Ovary (tissue), 9 donors: ENCODE measurements around the gene SMYD5. TPM values are rescaled to one million over a fixed set of nuclear protein-coding genes. Genes with fewer than 3 reads are reported as not detected.

Experiments used
- DNase-seq, 5 donors: peaks; one replicate each; pipeline ENCODE4 v3.0.0-alpha.2; 2019 to 2020
- H3K27ac ChIP-seq, 2 donors: fragments of 200-600 bp; one replicate each; pipeline versions ENCODE4 v1.5.1 to v1.8.0; 2019 to 2022
- H3K27me3 ChIP-seq: fragments of 200-600 bp; one replicate; pipeline ENCODE4 v1.8.0; 2022
- H3K36me3 ChIP-seq: fragments of 200-600 bp; sonication (generic); one replicate; pipeline ENCODE4 v1.5.1; 2019
- H3K4me1 ChIP-seq: one replicate; pipeline ENCODE4 v1.8.1; 2013; ENCODE audit warnings: mild to moderate bottlenecking, moderate library complexity; ENCODE audit not compliant: insufficient read depth
- H3K4me3 ChIP-seq: fragments of 200-600 bp; sonication (generic); one replicate; pipeline ENCODE4 v1.5.1; 2017
- H3K9me3 ChIP-seq, 2 donors: fragments of 200-600 bp in 1 of 2; sonication (generic) in 1 of 2; one replicate each; pipeline versions ENCODE4 v1.5.1 to v1.8.1; 2013 to 2019; ENCODE audit warnings: mild to moderate bottlenecking in 1 of 2, moderate library complexity in 1 of 2
- EP300 ChIP-seq: sonication (generic); formaldehyde crosslinking; IDR thresholded peaks from one replicate; pipeline ENCODE4 v1.6.1; 2017; ENCODE audit warnings: antibody characterized with exemption
- POLR2A ChIP-seq: fragments of 450-650 bp; IDR thresholded peaks from one replicate; pipeline ENCODE4 v1.6.1; 2017; ENCODE audit warnings: antibody characterized with exemption, mild to moderate bottlenecking, moderate library complexity
- WGBS, 3 donors: extraction: QIAGEN DNeasy Blood & Tissue Kit in 1 of 3; methylation state at CpG; one replicate each; pipeline versions ENCODE4 v1.1.5 to v1.1.7; 2013 to 2017; 5-methylcytosine and 5-hydroxymethylcytosine counted together
- intact Hi-C, 4 donors: fragments of 100-400 bp; cut with DNase I; formaldehyde crosslinking; loops; one replicate each; pipeline versions ENCODE4 v1.11.0 to v1.15.1; 2022 to 2023
- polyA plus RNA-seq, 2 donors: library from polyadenylated mRNA; stranded (reverse); fragments of 200-250 nt in 1 of 2; fragments of 350-450 nt in 1 of 2; fragmentation: Illumina TruSeq in 1 of 2; extraction: RNeasy Lipid Tissue Mini Kit (QIAGEN cat#74804) in 1 of 2; gene quantifications; one replicate each; pipeline ENCODE4 v1.2.3, GENCODE V29; 2013 to 2014
- total RNA-seq, 7 donors: library from RNA; depleted of rRNA in 2 of 7; stranded (reverse); fragments of >200 nt in 2 of 7; fragmentation: NEBNext Ultra II Directional in 3 of 7; extraction: Animal tissue kit (Norgen Biotek cat#: 25700) in 3 of 7; gene quantifications; one replicate each; pipeline versions ENCODE4 v1.1.0 to v1.2.4, GENCODE V29; 2016 to 2023
- TF ChIP-seq, protein P1 (sequence below), 3 donors: fragments of 450-650 bp in 2 of 3; fragments of 200-600 bp in 1 of 3; IDR thresholded peaks; one replicate each; pipeline versions ENCODE4 v1.5.1 to v1.8.0; 2016 to 2022; ENCODE audit warnings: antibody characterized with exemption in 3 of 3, mild to moderate bottlenecking in 1 of 3
- donor health status: DM: no; HTN: no; CAD: no; lungs with moderate emphysema.
- donor health status: DM: no; HTN: no; CAD: no.
- donor health status: Bipolar disorder and iron deficiency.
- donor health status: DM: yes; HTN: yes; CAD: no.
- donor health status: DM: no; HTN: no; CAD: no.
- donor health status: DM: yes; HTN: yes; CAD: no.

The SMYD5 gene
- total and polyA plus RNA-seq, 9 donors: 14.1 to 37.9 (median 26.1) TPM

DNA sequence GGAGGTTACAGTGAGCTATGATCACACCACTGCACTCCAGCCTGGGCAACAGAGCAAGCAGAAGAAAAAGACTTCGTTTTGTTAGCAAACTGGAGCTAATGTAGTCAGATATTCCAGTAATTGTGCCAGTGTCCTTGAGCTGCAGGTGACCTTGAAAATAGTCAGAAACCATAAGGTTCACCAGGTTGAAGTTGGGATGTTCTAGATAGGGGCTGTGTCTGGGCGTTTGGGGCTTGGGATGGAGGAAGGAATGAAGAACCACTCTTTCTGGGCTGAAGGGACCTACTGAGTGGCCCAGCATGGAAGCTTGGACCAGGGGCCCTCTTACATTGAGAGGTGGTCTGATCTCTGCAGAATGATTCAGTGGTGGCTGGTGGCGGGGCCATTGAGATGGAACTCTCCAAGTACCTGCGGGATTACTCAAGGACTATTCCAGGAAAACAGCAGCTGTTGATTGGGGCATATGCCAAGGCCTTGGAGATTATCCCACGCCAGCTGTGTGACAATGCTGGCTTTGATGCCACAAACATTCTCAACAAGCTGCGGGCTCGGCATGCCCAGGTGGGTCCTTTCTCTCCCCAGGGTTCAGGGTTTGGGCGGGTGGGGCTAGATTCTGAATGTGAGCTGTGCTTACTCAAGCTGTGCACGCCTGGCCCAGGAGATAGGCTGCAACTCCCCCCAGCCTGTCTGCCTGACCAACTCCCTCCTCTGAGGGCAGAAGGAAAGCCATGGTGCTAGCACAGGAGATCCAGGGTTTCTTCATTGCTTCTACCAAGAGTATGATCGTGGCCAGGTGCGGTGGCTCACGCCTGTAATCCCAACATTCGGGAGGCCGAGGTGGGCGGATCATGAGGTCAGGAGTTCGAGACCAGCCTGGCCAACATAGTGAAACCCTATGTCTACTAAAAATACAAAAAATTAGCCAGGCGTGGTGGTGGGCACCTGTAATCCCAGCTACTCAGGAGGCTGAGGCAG lies 37.1 kb downstream of the SMYD5 start:
- peaks cover 3% of the 10 kb centered on the region for H3K4me1 ChIP-seq
- no peak overlapping the region for H3K4me3 ChIP-seq
- H3K9me3 ChIP-seq: no peaks in the 10 kb centered on the region
- WGBS, 3 donors: 53 to 70% (median 57%) methylated on average over 15 to 17 of the region's 17 CpGs
- TF ChIP-seq EP300 (no peak), POLR2A (no peak)
- TF ChIP-seq, protein P1, sequence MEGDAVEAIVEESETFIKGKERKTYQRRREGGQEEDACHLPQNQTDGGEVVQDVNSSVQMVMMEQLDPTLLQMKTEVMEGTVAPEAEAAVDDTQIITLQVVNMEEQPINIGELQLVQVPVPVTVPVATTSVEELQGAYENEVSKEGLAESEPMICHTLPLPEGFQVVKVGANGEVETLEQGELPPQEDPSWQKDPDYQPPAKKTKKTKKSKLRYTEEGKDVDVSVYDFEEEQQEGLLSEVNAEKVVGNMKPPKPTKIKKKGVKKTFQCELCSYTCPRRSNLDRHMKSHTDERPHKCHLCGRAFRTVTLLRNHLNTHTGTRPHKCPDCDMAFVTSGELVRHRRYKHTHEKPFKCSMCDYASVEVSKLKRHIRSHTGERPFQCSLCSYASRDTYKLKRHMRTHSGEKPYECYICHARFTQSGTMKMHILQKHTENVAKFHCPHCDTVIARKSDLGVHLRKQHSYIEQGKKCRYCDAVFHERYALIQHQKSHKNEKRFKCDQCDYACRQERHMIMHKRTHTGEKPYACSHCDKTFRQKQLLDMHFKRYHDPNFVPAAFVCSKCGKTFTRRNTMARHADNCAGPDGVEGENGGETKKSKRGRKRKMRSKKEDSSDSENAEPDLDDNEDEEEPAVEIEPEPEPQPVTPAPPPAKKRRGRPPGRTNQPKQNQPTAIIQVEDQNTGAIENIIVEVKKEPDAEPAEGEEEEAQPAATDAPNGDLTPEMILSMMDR (IDR thresholded peaks at IDR 0.05): no peak
- no peak for DNase-seq
- H3K27me3 ChIP-seq: no peaks in the 10 kb centered on the region
- H3K27ac ChIP-seq: no peak overlapping the region
- intact Hi-C loops: no loop called here
- no peaks in the 10 kb centered on the region for H3K36me3 ChIP-seq

DNA sequence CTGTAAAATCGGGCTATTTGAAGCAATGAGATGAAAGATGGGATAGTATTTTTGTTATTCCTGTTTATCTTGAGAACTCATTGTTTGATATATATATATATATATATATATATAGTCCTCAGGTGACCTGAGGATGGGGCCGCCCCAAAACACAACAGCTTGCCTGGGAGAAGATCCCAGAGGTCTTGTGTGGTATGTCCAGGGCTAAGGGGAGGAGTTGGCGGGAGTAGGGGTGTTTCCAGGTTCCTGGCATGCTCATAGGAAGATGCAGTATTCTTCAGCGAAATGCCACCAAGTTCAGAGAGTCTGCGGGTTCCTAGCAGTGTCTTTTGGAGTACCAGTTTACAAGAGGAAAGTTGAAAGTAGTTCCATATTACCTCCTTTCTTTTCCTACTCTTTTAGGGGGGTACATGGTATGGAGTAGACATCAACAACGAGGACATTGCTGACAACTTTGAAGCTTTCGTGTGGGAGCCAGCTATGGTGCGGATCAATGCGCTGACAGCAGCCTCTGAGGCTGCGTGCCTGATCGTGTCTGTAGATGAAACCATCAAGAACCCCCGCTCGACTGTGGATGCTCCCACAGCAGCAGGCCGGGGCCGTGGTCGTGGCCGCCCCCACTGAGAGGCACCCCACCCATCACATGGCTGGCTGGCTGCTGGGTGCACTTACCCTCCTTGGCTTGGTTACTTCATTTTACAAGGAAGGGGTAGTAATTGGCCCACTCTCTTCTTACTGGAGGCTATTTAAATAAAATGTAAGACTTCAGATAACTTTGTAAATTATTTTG lies 38.4 kb downstream of the SMYD5 start:
- Histone ChIP-seq H3K4me3 (no peak overlapping the region), H3K4me1 (peaks cover 3% of the 10 kb centered on the region), H3K9me3 (no peaks in the 10 kb centered on the region), H3K36me3 (no peaks in the 10 kb centered on the region), H3K27me3 (no peaks in the 10 kb centered on the region), H3K27ac (no peak overlapping the region)
- TF ChIP-seq EP300 (no peak), POLR2A (no peak)
- TF ChIP-seq, protein P1 (IDR thresholded peaks at IDR 0.05): no peak
- 77 to 81% (median 81%) methylated on average over 17 of the region's 17 CpGs for WGBS, 3 donors
- intact Hi-C loops: no loop called here
- no peak for DNase-seq

DNA sequence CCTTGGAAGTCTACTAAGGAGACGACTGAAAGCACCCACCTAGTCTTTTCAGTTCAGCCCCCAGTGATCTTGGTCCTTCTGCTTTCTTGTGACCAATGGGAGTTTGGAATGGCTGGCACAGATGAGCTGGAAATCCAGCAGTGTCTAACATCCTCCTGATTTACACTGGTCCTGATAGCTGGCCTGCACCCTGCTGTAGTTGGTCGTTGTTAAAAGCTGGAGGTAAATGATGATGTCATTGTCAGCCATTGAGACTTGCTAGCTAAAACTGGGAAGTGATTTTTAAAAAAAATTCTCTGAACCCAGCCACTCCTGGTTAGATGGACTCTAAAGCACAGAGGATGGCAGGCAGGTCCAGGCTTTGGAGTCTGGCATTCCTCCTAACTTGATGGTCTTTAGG lies 39.4 kb downstream of the SMYD5 start:
- no peak overlapping the region for H3K27ac ChIP-seq
- TF ChIP-seq EP300 (no peak), POLR2A (no peak)
- TF ChIP-seq, protein P1 (IDR thresholded peaks at IDR 0.05): no peak
- peaks cover 3% of the 10 kb centered on the region for H3K4me1 ChIP-seq
- intact Hi-C loops: no loop called here
- H3K27me3 ChIP-seq: no peaks in the 10 kb centered on the region
- no peak for DNase-seq
- H3K9me3 ChIP-seq: no peaks in the 10 kb centered on the region
- no peaks in the 10 kb centered on the region for H3K36me3 ChIP-seq
- no peak overlapping the region for H3K4me3 ChIP-seq
- WGBS, 3 donors: 32 to 35% (median 33%) methylated on average over 2 of the region's 2 CpGs

DNA sequence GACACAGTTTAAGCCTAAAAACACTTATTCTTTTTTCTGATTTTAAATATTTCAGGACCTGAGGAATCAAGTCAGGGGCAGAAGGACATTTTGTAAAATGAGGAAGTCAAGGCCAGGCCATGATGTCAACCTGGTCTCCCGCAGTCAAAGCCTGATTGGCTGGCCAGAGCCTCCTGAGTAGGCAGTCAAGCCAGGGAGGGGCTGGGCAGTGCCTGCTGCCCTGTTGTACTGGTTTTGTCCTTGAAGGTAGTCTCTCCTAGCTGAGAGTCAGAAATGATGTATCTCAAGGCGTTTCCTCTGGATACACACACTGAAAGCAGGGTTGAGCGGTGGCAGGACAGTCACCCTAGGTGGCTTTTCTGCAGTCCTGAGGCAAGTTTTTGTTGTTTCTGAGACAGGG lies 39.9 kb downstream of the SMYD5 start:
- intact Hi-C loops: no loop called here
- DNase-seq: no peak
- Histone ChIP-seq H3K9me3 (no peaks in the 10 kb centered on the region), H3K4me1 (peaks cover 3% of the 10 kb centered on the region), H3K36me3 (no peaks in the 10 kb centered on the region), H3K27ac (no peak overlapping the region), H3K27me3 (no peaks in the 10 kb centered on the region), H3K4me3 (no peak overlapping the region)
- 66 to 69% (median 66%) methylated on average over 3 of the region's 3 CpGs for WGBS, 3 donors
- TF ChIP-seq, protein P1 (IDR thresholded peaks at IDR 0.05): no peak
- TF ChIP-seq EP300 (no peak), POLR2A (no peak)
